ENCODE data around the gene IRF4.

IRF4 gene

DNA sequence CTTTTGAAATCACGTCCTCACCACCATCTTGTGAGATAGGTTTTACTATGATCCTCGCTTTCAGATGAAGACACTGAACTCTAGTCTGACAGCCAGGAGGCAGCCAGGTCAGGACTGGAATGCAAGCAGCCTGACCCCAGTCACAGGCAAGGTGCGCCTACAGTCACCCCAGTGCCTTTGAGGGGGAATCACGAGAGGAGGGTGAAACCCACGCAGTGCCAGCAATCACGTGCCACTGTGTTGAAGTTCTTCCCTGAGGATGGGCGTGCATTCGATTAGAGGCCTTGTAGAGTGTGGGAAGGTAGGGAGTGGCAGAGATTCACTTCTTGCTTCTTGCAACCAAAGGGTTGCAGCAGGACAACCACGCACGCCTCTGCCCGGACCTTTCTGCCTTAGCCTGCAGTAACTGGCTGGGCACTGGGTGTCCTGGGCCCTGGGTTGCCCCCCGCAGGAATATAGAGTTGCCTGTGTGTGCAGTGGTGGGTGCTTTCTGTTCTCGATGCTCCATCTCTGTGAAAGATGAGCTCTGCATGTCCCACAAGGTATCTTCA lies 33.7 kb upstream of the IRF4 start:
- in situ Hi-C loops (cut with HindIII; ENCODE audit: low sequenced_read_pairs), result no loop called here
- TF ChIP-seq, protein P1, sequence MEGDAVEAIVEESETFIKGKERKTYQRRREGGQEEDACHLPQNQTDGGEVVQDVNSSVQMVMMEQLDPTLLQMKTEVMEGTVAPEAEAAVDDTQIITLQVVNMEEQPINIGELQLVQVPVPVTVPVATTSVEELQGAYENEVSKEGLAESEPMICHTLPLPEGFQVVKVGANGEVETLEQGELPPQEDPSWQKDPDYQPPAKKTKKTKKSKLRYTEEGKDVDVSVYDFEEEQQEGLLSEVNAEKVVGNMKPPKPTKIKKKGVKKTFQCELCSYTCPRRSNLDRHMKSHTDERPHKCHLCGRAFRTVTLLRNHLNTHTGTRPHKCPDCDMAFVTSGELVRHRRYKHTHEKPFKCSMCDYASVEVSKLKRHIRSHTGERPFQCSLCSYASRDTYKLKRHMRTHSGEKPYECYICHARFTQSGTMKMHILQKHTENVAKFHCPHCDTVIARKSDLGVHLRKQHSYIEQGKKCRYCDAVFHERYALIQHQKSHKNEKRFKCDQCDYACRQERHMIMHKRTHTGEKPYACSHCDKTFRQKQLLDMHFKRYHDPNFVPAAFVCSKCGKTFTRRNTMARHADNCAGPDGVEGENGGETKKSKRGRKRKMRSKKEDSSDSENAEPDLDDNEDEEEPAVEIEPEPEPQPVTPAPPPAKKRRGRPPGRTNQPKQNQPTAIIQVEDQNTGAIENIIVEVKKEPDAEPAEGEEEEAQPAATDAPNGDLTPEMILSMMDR (IDR thresholded peaks at IDR 0.05; ENCODE audit: low read depth, low read length, missing control alignments), result no peak
- DNase-seq (ENCODE audit: low read depth), result no peak
- no peak overlapping the region for H3K4me3 ChIP-seq (ENCODE audit: low read depth, low read length)

DNA sequence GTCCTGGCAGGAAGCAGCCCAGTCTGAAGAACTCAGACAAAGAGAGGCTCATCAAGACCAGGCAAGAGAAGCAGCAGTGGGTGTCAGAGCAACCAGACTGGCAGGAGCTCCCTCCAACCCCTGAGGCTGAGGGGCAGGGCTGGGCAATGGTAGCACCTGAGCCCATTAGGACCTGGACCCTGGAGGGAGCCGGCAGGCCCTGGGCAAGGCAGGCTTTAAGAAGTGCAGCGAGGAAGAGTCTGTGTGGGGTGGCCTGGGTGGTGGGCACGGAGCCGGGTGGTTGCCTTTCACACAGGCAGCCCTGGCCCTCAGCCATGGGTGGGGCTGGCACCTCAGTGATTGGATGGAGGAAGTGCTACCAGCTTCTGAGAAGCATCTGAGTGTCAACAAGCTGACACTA lies 33.1 kb upstream of the IRF4 start:
- in situ Hi-C loops (cut with HindIII; ENCODE audit: low sequenced_read_pairs), result no loop called here
- no peak overlapping the region for H3K4me3 ChIP-seq (ENCODE audit: low read depth, low read length)
- TF ChIP-seq, protein P1 (IDR thresholded peaks at IDR 0.05; ENCODE audit: low read depth, low read length, missing control alignments), result no peak
- DNase-seq (ENCODE audit: low read depth), result no peak

DNA sequence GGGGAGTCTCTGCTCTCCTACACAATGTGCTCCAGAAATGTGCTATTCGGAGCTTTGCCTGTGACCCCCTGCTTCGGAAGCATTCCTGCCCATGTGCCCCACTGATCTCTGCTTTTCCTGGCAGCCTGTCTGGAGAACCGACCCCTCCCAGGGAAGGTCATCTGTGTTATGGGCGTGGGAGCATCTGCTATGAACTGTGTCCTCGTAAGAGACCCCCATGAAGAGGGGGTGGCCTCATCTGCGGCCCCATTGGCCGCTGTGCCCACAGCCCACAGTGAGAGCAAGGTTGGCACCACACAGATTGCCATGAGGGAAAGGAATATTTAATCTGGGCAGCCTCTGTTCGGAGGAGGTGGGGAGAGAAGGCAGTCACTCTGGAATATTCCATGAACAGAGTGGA lies 32.7 kb upstream of the IRF4 start:
- no peak overlapping the region for H3K4me3 ChIP-seq (ENCODE audit: low read depth, low read length)
- in situ Hi-C loops (cut with HindIII; ENCODE audit: low sequenced_read_pairs), result no loop called here
- DNase-seq (ENCODE audit: low read depth), result no peak
- TF ChIP-seq, protein P1 (IDR thresholded peaks at IDR 0.05; ENCODE audit: low read depth, low read length, missing control alignments), result no peak

DNA sequence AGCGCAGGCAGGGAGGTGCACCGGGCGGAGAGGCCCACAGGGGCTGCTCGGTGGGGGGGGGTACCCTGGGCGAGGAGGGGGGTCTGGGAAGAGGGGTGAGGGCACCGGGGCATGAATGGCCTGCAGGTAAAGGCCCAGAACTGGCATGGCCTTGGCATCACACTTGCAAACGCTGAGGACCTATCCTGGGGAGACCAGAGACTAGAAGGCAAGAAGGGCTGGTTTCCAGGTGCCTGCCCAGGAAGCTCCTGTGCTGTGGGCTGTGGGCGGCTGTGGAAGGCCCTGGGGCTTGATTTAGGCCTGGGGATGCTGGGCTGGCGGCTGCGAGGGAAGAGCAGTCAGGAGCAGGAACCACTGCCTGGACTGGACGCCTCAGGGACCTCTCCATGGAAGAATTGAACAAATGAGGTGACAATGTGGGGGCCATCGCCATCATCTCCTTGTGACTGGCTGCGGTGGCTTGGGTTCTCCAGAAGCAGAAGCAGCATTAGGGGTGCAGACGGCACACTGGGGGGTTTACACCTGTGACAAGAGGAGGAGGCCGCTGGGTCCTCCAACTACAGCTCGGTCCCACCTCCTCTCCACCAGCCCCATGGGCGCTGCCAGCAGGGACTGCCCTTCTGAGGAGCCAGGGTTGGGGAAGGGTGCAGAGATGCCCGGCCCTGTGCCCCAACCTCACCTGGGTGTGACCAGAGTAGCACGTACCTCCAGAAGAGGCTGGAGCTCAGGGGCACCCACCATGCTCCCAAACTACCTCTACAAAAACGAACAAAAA lies 32.1 kb upstream of the IRF4 start:
- in situ Hi-C loops (cut with HindIII; ENCODE audit: low sequenced_read_pairs), result no loop called here
- H3K4me3 ChIP-seq (ENCODE audit: low read depth, low read length), result no peak overlapping the region
- no peak for DNase-seq (ENCODE audit: low read depth)
- TF ChIP-seq, protein P1 (IDR thresholded peaks at IDR 0.05; ENCODE audit: low read depth, low read length, missing control alignments), result no peak

DNA sequence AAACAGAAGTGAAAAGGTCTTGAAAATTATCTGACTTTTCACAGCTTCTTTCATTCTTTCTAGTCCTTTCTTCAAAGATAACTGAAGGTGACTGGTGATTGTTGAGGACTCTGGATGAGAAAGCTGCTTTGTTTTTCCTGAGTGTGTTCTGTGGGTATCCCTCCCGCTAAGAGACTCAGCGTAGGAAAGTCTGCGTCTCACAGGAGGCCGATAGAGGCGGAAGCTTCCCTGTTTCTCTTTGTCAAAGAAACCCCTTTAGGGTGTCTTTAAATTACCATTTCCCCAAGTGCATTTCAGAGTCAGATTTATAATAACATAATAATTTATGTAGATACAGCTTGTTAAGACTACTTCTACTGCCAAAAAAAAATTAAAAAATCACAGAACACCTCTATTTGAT lies 31.2 kb upstream of the IRF4 start:
- no peak overlapping the region for H3K4me3 ChIP-seq (ENCODE audit: low read depth, low read length)
- in situ Hi-C loops (cut with HindIII; ENCODE audit: low sequenced_read_pairs), result no loop called here
- DNase-seq (ENCODE audit: low read depth), result no peak
- TF ChIP-seq, protein P1 (IDR thresholded peaks at IDR 0.05; ENCODE audit: low read depth, low read length, missing control alignments), result no peak

DNA sequence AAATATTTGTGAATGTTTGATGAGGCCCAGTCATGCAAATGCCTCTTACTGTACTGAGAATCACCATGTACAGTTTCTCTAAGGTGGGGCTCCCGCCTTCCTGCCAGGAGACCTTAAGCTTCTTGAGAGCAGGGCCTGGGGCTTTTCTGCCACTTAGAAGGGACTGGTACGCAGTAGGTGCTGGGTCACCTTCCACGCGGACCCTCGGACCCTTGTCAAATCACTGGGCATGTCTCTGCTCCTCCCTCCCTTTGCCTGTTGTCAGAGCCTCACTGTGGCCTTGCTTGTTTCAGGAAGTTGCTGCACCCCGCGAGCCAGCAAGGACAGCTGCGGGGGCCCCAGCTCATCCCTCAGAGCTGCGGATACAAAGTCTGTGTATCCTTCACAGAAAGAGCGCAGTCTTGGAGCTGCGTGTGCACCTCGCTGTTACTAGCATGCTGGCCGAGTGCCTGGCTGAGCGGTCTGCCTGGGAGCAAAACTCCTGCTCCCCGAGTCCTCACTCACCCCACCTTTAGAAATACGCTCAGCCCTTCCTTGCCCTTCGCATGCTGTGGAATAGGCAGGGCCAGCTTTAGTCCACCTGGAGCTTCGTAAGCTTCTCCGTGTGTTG lies 30.7 kb upstream of the IRF4 start:
- TF ChIP-seq, protein P1 (IDR thresholded peaks at IDR 0.05; ENCODE audit: low read depth, low read length, missing control alignments), result no peak
- DNase-seq (ENCODE audit: low read depth), result no peak
- no peak overlapping the region for H3K4me3 ChIP-seq (ENCODE audit: low read depth, low read length)
- in situ Hi-C loops (cut with HindIII; ENCODE audit: low sequenced_read_pairs), result no loop called here

All from astrocyte of the cerebellum (primary cell).